Heart left ventricle (tissue), 16 donors: ENCODE results near the gene OPN3. TPM values are rescaled to one million over a fixed set of nuclear protein-coding genes. Genes with fewer than 3 reads are reported as not detected.

Source experiments
- ATAC-seq, 4 donors: fragments of 200-7000 bp; cut with Tn5 transposase; one replicate each; pipeline ENCODE4 v1.9.1; 2020 to 2022; ENCODE audit warnings: moderate library complexity in 4 of 4, mild to moderate bottlenecking in 3 of 4, moderate number of reproducible peaks in 1 of 4
- DNase-seq, 5 donors: peaks; one replicate each; pipeline ENCODE4 v3.0.0-alpha.2; 2020
- H3K27ac ChIP-seq, 12 donors: fragments of 200-600 bp; sonication (generic) in 4 of 12; one replicate each; pipeline versions ENCODE4 v1.5.0 to v1.8.0; 2016 to 2022; ENCODE audit warnings: mild to moderate bottlenecking in 2 of 12
- H3K27me3 ChIP-seq, 9 donors: fragments of 200-600 bp; sonication (generic) in 2 of 9; one replicate each; pipeline versions ENCODE4 v1.5.1 to v1.8.0; 2016 to 2022; ENCODE audit warnings: mild to moderate bottlenecking in 3 of 9
- H3K36me3 ChIP-seq, 9 donors: fragments of 200-600 bp; sonication (generic) in 2 of 9; one replicate each; pipeline versions ENCODE4 v1.5.0 to v1.8.0; 2018 to 2022; ENCODE audit warnings: mild to moderate bottlenecking in 2 of 9
- H3K4me1 ChIP-seq, 12 donors: fragments of 200-600 bp; sonication (generic) in 4 of 12; one replicate each; pipeline versions ENCODE4 v1.5.0 to v1.8.0; 2016 to 2022; ENCODE audit warnings: mild to moderate bottlenecking in 3 of 12
- H3K4me3 ChIP-seq, 12 donors: fragments of 200-600 bp; sonication (generic) in 4 of 12; one replicate each; pipeline versions ENCODE4 v1.5.0 to v1.8.0; 2017 to 2022; ENCODE audit warnings: mild to moderate bottlenecking in 9 of 12, moderate library complexity in 4 of 12
- H3K9me3 ChIP-seq, 12 donors: fragments of 200-600 bp; sonication (generic) in 4 of 12; one replicate each; pipeline versions ENCODE4 v1.5.0 to v1.8.0; 2016 to 2022; ENCODE audit warnings: mild to moderate bottlenecking in 1 of 12
- POLR2A ChIP-seq, 2 donors: fragments of 450-650 bp; IDR thresholded peaks; one replicate each; pipeline ENCODE4 v1.6.1; 2017; ENCODE audit warnings: antibody characterized with exemption in 2 of 2, mild to moderate bottlenecking in 2 of 2, moderate library complexity in 2 of 2
- WGBS, 4 donors: extraction: QIAGEN DNeasy Blood & Tissue Kit in 2 of 4; methylation state at CpG; one replicate each; pipeline versions ENCODE4 v1.1.5 to v1.1.7; 2013 to 2018; 5-methylcytosine and 5-hydroxymethylcytosine counted together
- intact Hi-C, 10 donors: fragments of 100-400 bp; cut with DNase I; formaldehyde crosslinking; loops; one replicate each; pipeline versions ENCODE4 v1.11.1 to v1.14.2; 2022
- polyA plus RNA-seq, 2 donors: library from polyadenylated mRNA; stranded (reverse); fragments of 200-250 nt; gene quantifications; one replicate each; pipeline ENCODE4 v1.2.3, GENCODE V29; 2013
- total RNA-seq, 9 donors: library from RNA; depleted of rRNA in 2 of 9; stranded (reverse); fragments of >200 nt in 2 of 9; fragmentation: NEBNext Ultra II Directional in 3 of 9; extraction: Animal tissue kit (Norgen Biotek cat#: 25700) in 3 of 9; gene quantifications; one replicate each; pipeline versions ENCODE4 v1.1.0 to v1.2.4, GENCODE V29; 2016 to 2023
- TF ChIP-seq, protein P1 (sequence below), 12 donors: fragments of 200-600 bp; sonication (generic) in 4 of 12; IDR thresholded peaks; one replicate each; pipeline versions ENCODE4 v1.5.0 to v1.8.0; 2018 to 2022; ENCODE audit warnings: antibody characterized with exemption in 12 of 12, mild to moderate bottlenecking in 5 of 12
- donor health status: ischemic (EF 13 %, LVEDD 7.1; RV severe dilation, severe dysfunction).
- donor health status: healthy with polysubstance abuse.
- donor health status: DM: no; HTN: yes; CAD: no.
- donor health status: DM: no; HTN: no; CAD: no.
- donor health status: ischemic (EF 25% LVEDD 6.9; RV normal size, moderate dysfunction).
- donor health status: ischemic (EF 25% LVEDD 5.7; RV mildly dilated, moderate dysfunction).
- donor health status: healthy.
- donor health status: DM: yes; HTN: yes; CAD: no.
- donor health status: ischemic (EF 35%, LVEDD 5.7; RV mildly dilated, moderate dysfunction).
- donor health status: nonischemic (EF 11% LVEDD 7.7; RV severe dilation, severe dysfunction).
- donor health status: DM: yes; HTN: yes; CAD: no.
- donor health status: PGD.
- donor health status: ischemic (EF 29% LVEDD 5.4; RV normal size, mild dysfunction).
- donor health status: nonischemic (EF 23%, LVEDD 6.1; RV moderate dilation, normal function).

Gene OPN3
- total and polyA plus RNA-seq, 11 donors, result 3.5 to 13.6 (median 6.2) TPM

DNA sequence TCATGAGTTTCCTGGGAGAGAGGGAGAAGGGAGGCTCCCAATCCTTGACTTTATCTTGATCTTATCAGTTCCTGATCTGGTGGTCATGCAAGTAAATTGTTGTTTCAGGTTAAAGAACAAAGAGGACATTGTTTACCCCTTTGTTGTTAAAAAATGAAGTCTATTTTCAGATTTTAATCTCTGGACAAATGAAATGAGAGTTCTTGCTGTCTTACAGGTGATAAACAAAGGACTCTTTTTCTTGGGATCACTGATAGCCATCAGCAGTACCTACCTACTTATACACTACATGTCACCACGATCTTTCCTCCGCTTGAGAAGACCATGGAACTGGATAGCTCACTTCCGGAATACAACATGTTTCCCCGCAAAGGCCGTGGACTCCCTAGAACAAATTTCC lies 48.4 kb downstream of the OPN3 start:
- WGBS, 4 donors, result 76 to 96% (median 88%) methylated on average over 5 of the region's 5 CpGs
- no peak for DNase-seq
- no peak overlapping the region for H3K4me3 ChIP-seq
- no peaks in the 10 kb centered on the region for H3K4me1 ChIP-seq
- H3K9me3 ChIP-seq, result no peaks in the 10 kb centered on the region
- TF ChIP-seq, protein P1, sequence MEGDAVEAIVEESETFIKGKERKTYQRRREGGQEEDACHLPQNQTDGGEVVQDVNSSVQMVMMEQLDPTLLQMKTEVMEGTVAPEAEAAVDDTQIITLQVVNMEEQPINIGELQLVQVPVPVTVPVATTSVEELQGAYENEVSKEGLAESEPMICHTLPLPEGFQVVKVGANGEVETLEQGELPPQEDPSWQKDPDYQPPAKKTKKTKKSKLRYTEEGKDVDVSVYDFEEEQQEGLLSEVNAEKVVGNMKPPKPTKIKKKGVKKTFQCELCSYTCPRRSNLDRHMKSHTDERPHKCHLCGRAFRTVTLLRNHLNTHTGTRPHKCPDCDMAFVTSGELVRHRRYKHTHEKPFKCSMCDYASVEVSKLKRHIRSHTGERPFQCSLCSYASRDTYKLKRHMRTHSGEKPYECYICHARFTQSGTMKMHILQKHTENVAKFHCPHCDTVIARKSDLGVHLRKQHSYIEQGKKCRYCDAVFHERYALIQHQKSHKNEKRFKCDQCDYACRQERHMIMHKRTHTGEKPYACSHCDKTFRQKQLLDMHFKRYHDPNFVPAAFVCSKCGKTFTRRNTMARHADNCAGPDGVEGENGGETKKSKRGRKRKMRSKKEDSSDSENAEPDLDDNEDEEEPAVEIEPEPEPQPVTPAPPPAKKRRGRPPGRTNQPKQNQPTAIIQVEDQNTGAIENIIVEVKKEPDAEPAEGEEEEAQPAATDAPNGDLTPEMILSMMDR (IDR thresholded peaks at IDR 0.05), result no peak
- no peak for TF ChIP-seq POLR2A (IDR thresholded peaks at IDR 0.05)
- H3K36me3 ChIP-seq, result peaks cover 0 to 4% (median 0%) of the 10 kb centered on the region in 9 donors
- intact Hi-C loops, result no loop called here
- no peak for ATAC-seq
- no peak overlapping the region for H3K27ac ChIP-seq
- no peaks in the 10 kb centered on the region for H3K27me3 ChIP-seq

DNA sequence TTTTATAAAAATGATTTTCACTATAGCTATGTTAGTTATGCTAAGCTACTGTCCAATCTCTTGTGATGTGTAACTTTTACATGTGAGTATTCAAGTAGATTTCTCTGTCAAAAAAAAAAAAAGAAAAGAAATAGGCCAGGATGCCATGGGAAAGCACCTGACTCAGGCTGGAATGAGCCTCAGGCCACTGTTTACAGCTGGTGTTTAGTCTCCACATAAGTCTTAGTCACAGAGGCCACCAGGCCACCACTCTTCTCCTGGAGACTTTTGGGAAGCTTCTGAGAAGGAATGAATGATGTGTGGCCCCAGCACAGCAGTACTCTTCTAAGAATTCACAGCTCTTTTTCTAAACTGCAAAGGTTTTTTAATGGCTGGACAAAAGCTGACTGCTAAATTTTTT lies 48.9 kb downstream of the OPN3 start:
- Histone ChIP-seq H3K27ac (no peak overlapping the region), H3K27me3 (no peaks in the 10 kb centered on the region), H3K4me3 (no peak overlapping the region), H3K4me1 (no peaks in the 10 kb centered on the region), H3K36me3 (peaks cover 0 to 4% (median 0%) of the 10 kb centered on the region in 9 donors), H3K9me3 (no peaks in the 10 kb centered on the region)
- ATAC-seq, result no peak
- TF ChIP-seq POLR2A (IDR thresholded peaks at IDR 0.05), result no peak
- TF ChIP-seq, protein P1 (IDR thresholded peaks at IDR 0.05), result no peak
- no peak for DNase-seq
- intact Hi-C loops, result no loop called here

DNA sequence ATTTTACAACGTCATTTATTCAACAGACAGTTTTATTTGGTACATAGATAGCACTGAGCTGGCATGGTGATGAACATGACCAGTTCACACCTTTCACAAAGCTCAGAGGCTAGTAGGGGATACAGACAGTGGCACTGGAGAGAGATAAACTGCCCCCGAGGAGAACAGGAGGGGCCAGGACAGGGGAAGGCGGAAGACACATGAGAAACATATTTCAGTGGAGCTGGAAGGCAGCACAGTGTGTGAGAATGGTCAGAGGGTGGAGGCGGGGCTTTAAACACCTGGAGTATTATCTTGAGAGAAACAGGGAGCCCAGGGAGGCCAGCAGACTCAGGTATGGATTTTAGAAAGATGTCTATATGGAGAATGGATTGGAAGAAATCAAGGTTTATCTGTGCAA lies 49.5 kb downstream of the OPN3 start:
- H3K36me3 ChIP-seq, result peaks cover 0 to 4% (median 0%) of the 10 kb centered on the region in 9 donors
- no peak overlapping the region for H3K27ac ChIP-seq
- DNase-seq (no peak), ATAC-seq (no peak)
- no peaks in the 10 kb centered on the region for H3K27me3 ChIP-seq
- no peak for TF ChIP-seq POLR2A (IDR thresholded peaks at IDR 0.05)
- TF ChIP-seq, protein P1 (IDR thresholded peaks at IDR 0.05), result no peak
- intact Hi-C loops, result no loop called here
- H3K9me3 ChIP-seq, result no peaks in the 10 kb centered on the region
- no peaks in the 10 kb centered on the region for H3K4me1 ChIP-seq
- WGBS, 4 donors, result 56 to 62% (median 60%) methylated on average over 4 of the region's 4 CpGs
- no peak overlapping the region for H3K4me3 ChIP-seq

DNA sequence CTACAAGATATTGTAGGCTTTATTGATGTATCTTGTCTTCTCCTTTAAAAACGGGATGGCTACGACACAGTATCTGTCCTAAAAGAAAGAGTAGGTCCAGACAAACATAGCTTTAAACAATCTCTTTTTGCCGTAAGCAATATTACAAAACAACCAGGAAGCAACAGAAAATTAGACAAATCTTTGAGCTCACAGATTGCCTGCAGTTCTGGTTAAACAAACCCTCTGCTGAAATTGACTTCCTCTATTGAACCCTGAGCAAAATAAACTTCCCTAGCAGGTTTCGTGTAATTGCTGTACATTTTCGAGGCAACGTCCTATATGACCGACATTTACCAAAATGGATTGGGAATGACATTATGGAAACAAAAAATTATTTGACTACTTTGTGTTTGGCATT lies 50.6 kb downstream of the OPN3 start:
- TF ChIP-seq, protein P1 (IDR thresholded peaks at IDR 0.05), result no peak
- no peak for TF ChIP-seq POLR2A (IDR thresholded peaks at IDR 0.05)
- peak overlapping the region in 1 of 12 donors; percentile 33 for H3K27ac ChIP-seq
- H3K9me3 ChIP-seq, result no peaks in the 10 kb centered on the region
- DNase-seq (no peak), ATAC-seq (no peak)
- no peak overlapping the region for H3K4me3 ChIP-seq
- WGBS, 4 donors, result 90 to 92% (median 91%) methylated on average over 7 of the region's 7 CpGs
- peaks cover 0 to 4% (median 0%) of the 10 kb centered on the region in 9 donors for H3K36me3 ChIP-seq
- H3K27me3 ChIP-seq, result no peaks in the 10 kb centered on the region
- H3K4me1 ChIP-seq, result no peaks in the 10 kb centered on the region
- intact Hi-C loops, result no loop called here
